ENCODE results near the gene HSPH1. TPM values are rescaled to one million over a fixed set of nuclear protein-coding genes. Genes with fewer than 3 reads are reported as not detected.

HSPH1 gene
- total RNA-seq, 2 experiments from 2014 or later = 214 TPM

DNA sequence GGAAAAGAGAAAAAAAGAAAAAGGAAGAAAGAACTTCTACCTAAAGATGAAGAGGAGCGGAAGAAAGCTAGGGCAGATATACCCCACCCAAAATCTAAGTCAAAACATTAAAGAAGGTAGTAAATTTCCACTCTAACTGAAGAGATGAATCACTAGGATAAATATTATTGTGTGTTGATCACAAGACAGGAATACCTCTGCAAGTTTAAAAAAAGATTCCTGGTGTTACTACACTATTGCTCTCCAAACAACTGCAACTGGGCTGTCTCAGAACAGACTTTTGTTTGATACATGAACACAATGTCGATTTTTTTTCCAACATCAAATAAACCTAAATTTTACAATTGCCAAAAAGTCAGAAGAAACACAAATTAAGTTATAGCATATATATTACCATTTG lies 6.8 kb downstream of the HSPH1 start:
- POLR2A ChIA-PET = no interaction called here
- peaks cover 54% of the 10 kb centered on the region for H3K4me1 Mint-ChIP-seq (ENCODE audit: low read depth)
- no peak for ATAC-seq
- H3K36me3 Mint-ChIP-seq (ENCODE audit: low read depth) = peaks cover 74% of the 10 kb centered on the region
- TF ChIP-seq, protein P1, sequence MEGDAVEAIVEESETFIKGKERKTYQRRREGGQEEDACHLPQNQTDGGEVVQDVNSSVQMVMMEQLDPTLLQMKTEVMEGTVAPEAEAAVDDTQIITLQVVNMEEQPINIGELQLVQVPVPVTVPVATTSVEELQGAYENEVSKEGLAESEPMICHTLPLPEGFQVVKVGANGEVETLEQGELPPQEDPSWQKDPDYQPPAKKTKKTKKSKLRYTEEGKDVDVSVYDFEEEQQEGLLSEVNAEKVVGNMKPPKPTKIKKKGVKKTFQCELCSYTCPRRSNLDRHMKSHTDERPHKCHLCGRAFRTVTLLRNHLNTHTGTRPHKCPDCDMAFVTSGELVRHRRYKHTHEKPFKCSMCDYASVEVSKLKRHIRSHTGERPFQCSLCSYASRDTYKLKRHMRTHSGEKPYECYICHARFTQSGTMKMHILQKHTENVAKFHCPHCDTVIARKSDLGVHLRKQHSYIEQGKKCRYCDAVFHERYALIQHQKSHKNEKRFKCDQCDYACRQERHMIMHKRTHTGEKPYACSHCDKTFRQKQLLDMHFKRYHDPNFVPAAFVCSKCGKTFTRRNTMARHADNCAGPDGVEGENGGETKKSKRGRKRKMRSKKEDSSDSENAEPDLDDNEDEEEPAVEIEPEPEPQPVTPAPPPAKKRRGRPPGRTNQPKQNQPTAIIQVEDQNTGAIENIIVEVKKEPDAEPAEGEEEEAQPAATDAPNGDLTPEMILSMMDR (IDR thresholded peaks at IDR 0.05) = no peak
- no peaks in the 10 kb centered on the region for H3K27me3 Mint-ChIP-seq
- CTCF ChIA-PET = interaction anchor here (6.1 kb wide), 1 partner anchor 18 kb away, joined by 41 read pairs; no protein-coding TSS in a partner anchor
- intact Hi-C loops (cut with micrococcal nuclease) = no loop called here
- DNase-seq = no peak
- no peak overlapping the region for H3K4me3 Mint-ChIP-seq
- H3K9me3 Mint-ChIP-seq = no peaks in the 10 kb centered on the region
- H3K27ac Mint-ChIP-seq = no peak overlapping the region

DNA sequence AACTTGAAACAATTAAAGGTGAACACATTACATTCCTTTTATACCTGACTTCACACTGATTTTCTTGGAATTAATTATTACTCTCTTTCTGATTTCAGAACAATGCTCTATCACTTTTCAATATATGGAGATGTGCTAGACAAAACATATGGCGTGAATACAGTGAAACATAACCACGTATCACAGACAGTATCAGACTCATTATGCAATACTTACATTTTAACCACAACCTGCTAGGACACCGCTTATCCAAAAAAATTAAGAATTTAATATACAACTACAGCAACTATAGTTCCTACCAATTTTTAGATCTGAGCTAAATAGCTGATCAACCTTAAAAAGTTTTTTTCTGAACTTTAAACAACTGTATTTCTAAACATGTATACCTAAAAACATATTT lies 9.9 kb downstream of the HSPH1 start:
- H3K9me3 Mint-ChIP-seq = no peaks in the 10 kb centered on the region
- no peaks in the 10 kb centered on the region for H3K27me3 Mint-ChIP-seq
- DNase-seq (no peak), ATAC-seq (no peak)
- intact Hi-C loops (cut with micrococcal nuclease) = no loop called here
- ChIA-PET POLR2A (no interaction called here), CTCF (interaction anchor here (1.1 to 6.1 kb wide), 4 partner anchors 9 to 173 kb away, joined by 3 to 41 read pairs (median 5); no protein-coding TSS in a partner anchor)
- no peak overlapping the region for H3K27ac Mint-ChIP-seq
- no peak overlapping the region for H3K4me3 Mint-ChIP-seq
- TF ChIP-seq, protein P1 (IDR thresholded peaks at IDR 0.05) = no peak
- peaks cover 76% of the 10 kb centered on the region for H3K36me3 Mint-ChIP-seq (ENCODE audit: low read depth)
- peaks cover 43% of the 10 kb centered on the region for H3K4me1 Mint-ChIP-seq (ENCODE audit: low read depth)

DNA sequence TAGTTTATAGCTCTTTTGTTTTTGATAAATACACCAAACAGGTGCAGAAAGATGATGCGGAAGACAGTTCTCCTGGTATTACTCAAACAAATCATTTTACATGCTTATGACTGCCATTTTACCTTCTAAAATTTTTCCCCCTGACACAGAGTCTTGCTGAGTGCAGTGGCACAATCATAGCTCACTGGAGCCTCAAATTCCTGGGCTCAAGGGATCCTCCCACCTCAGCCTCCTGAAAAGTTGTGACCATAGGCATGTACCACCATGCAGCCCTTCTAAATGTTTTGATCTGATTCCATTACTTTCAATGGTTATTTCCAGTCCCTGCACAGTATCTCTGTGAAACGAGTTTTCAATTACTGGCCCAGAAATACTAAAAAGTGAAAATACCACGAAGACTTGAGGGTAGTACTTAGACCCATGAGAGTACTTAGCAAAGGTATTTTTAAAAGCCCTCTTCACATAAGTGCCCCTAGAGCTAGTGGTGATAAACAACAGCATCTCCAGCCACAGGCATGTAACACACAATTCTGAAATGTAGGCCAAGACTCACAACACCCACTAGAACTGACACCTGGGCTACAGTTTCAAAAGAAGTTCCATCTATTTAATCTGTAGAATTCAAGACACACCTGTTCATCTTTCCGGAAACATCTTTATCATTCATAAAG lies 11.3 kb downstream of the HSPH1 start:
- peaks cover 84% of the 10 kb centered on the region for H3K36me3 Mint-ChIP-seq (ENCODE audit: low read depth)
- peak overlapping the region; percentile 46 for H3K27ac Mint-ChIP-seq
- CTCF ChIA-PET = interaction anchor here (2.6 to 6.1 kb wide), 2 partner anchors 10 to 14 kb away, joined by 10 to 41 read pairs; no protein-coding TSS in a partner anchor
- H3K4me1 Mint-ChIP-seq (ENCODE audit: low read depth) = peaks cover 45% of the 10 kb centered on the region
- no peak overlapping the region for H3K4me3 Mint-ChIP-seq
- ATAC-seq = no peak
- H3K27me3 Mint-ChIP-seq = no peaks in the 10 kb centered on the region
- TF ChIP-seq, protein P1 (IDR thresholded peaks at IDR 0.05) = no peak
- no peaks in the 10 kb centered on the region for H3K9me3 Mint-ChIP-seq
- intact Hi-C loops (cut with micrococcal nuclease) = no loop called here
- POLR2A ChIA-PET = interaction anchor here (2.2 kb wide), 1 partner anchor 10 kb away, joined by 8 read pairs; the partner anchor contains the start of gene HSPH1
- DNase-seq = no peak

DNA sequence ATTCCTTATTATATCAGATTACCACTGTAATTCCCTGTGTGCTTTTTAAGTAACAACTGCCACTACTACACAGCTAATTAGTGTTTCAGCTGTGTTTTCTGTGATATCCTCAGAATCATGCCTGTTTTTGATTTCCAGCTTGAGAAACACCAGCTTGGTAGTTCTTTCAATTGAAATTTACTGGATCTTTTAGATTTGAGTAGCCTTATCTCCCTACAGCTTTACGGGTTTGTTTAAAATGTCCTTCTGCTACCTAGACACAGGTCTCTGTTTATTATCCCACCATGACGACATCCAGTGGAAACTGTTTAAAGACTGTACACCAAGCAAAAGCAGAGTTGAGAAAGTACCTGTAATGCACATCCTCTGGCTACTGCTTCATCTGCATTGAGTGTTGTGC lies 12.1 kb downstream of the HSPH1 start:
- ATAC-seq (no peak), DNase-seq (no peak)
- ChIA-PET POLR2A (interaction anchor here (2.2 kb wide), 1 partner anchor 11 kb away, joined by 8 read pairs; the partner anchor contains the start of gene HSPH1), CTCF (interaction anchor here (2.6 to 6.1 kb wide), 2 partner anchors 10 to 13 kb away, joined by 10 to 41 read pairs; no protein-coding TSS in a partner anchor)
- Mint-ChIP-seq H3K36me3 (ENCODE audit: low read depth) (peaks cover 85% of the 10 kb centered on the region), H3K27ac (no peak overlapping the region), H3K4me1 (ENCODE audit: low read depth) (peaks cover 46% of the 10 kb centered on the region), H3K9me3 (no peaks in the 10 kb centered on the region), H3K27me3 (no peaks in the 10 kb centered on the region), H3K4me3 (no peak overlapping the region)
- intact Hi-C loops (cut with micrococcal nuclease) = no loop called here
- TF ChIP-seq, protein P1 (IDR thresholded peaks at IDR 0.05) = no peak

DNA sequence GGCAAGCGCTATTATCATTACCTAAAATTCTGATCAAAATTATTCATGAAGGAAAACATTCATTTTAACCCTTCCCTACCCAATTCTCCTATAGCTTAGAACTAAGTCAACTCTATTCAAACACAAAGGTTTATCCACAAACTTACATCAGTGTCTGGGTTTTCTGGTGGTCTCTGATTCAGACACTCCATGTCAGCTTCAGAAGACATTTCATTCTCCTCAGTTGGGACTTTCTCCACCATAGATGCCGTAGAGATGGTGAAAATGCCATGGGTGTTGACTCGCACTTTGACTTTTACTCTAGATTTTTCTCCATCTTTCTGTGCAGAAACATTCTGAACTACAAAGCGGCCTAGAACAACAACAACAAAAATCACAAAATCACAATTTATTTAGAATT lies 16.3 kb downstream of the HSPH1 start:
- ChIA-PET CTCF (interaction anchor here (1.0 to 1.5 kb wide), 3 partner anchors 10 to 55 kb away, joined by 3 read pairs; partner anchors contain the start of gene B3GLCT), POLR2A (interaction anchor here (0.7 kb wide), 1 partner anchor 1282 kb away, joined by 3 read pairs; the partner anchor contains the start of gene N4BP2L1)
- peak overlapping the region; percentile 74 for H3K27ac Mint-ChIP-seq
- no peaks in the 10 kb centered on the region for H3K27me3 Mint-ChIP-seq
- DNase-seq = no peak
- no peaks in the 10 kb centered on the region for H3K9me3 Mint-ChIP-seq
- no peak overlapping the region for H3K4me3 Mint-ChIP-seq
- H3K4me1 Mint-ChIP-seq (ENCODE audit: low read depth) = peaks cover 42% of the 10 kb centered on the region
- peak; percentile 37 for ATAC-seq
- TF ChIP-seq, protein P1 (IDR thresholded peaks at IDR 0.05) = no peak
- intact Hi-C loops (cut with micrococcal nuclease) = no loop called here
- H3K36me3 Mint-ChIP-seq (ENCODE audit: low read depth) = peaks cover 87% of the 10 kb centered on the region

Data from activated CD8-positive, alpha-beta T cell treated with anti-CD3 and anti-CD28 coated beads for 36 hours (primary cell).